HCT116 (cell line): Measurements from ENCODE around the gene IFITM1. TPM values are rescaled to one million over a fixed set of nuclear protein-coding genes. Genes with fewer than 3 reads are reported as not detected.
"Not testable (repeated sequence)": the region's sequence is repeated elsewhere in the genome, so short reads cannot be mapped to it uniquely, and the experiment has no call there.

Source experiments
- ATAC-seq: fragments of 200-7000 bp; cut with Tn5 transposase; 2 replicates; pipeline ENCODE4 v1.9.1; 2020; ENCODE audit warnings: mild to moderate bottlenecking, moderate library complexity
- BruUV-seq: library from RNA; stranded (reverse); fragments of 400-500 nt; replicated peaks from 2 replicates; lab custom pipeline; 2021; lab: Mats Ljungman, UMichigan
- CTCF ChIA-PET: fragments of 300-600 bp; sonication (Branson Sonifier 250); formaldehyde crosslinking; loops from one replicate; lab custom pipeline; 2021; ENCODE audit warnings: antibody characterized with exemption; lab: Charles Lee
- POLR2A ChIA-PET: fragments of 300-600, 350-600 bp; sonication (Branson Sonifier 250); formaldehyde crosslinking; loops from one replicate; lab custom pipeline; 2021; ENCODE audit warnings: antibody characterized with exemption; lab: Charles Lee
- RAD21 ChIA-PET, 2 experiments: fragments of 300-600 bp; sonication (Branson Sonifier 250); formaldehyde crosslinking; loops; one replicate each; lab custom pipeline; 2023; ENCODE audit warnings: low total read pairs in 2 of 2; ENCODE audit not compliant: uncharacterized antibody in 2 of 2, unreplicated experiment in 2 of 2, low non-redundant PET in 1 of 2; lab: Charles Lee
- DNase-seq: peaks from one replicate; pipeline ENCODE4 v3.0.0-alpha.2; 2010; ENCODE audit warnings: low read depth, low spot score
- H2AFZ ChIP-seq: fragments of 200-600 bp; shearing (Covaris generic), sonication (generic); 2 replicates; pipeline ENCODE4 v1.6.1; 2017; ENCODE audit warnings: low read depth, mixed run types, mixed read lengths, antibody characterized with exemption, low read length; ENCODE audit not compliant: poor library complexity, severe bottlenecking
- H3K27ac ChIP-seq: 2 replicates; pipeline ENCODE4 v1.5.1; 2012; ENCODE audit warnings: low read depth, low read length
- H3K27me3 ChIP-seq: fragments of 200-600 bp; sonication (generic); 2 replicates; pipeline ENCODE4 v1.6.1; 2016; ENCODE audit warnings: mixed run types, low read length, mixed read lengths; ENCODE audit not compliant: insufficient read depth
- H3K36me3 ChIP-seq, 2 experiments: fragments of 200-500 bp in 1 of 2; fragments of 200-600 bp in 1 of 2; sonication (Bioruptor generic) in 1 of 2; sonication (generic) in 1 of 2; 2 replicates each; pipeline versions ENCODE4 v1.5.1 to v1.6.1; 2014 to 2016; ENCODE audit warnings: low read length in 2 of 2, inconsistent platforms in 1 of 2, mixed read lengths in 1 of 2, mixed run types in 1 of 2; ENCODE audit not compliant: insufficient read depth in 2 of 2, control insufficient read depth in 1 of 2
- H3K4me1 ChIP-seq, 2 experiments: fragments of 200-600 bp in 1 of 2; sonication (generic) in 1 of 2; 2 replicates each; pipeline versions ENCODE4 v1.5.1 to v1.6.1; 2012 to 2017; ENCODE audit warnings: low read length in 2 of 2, inconsistent platforms in 1 of 2, mild to moderate bottlenecking in 1 of 2, mixed read lengths in 1 of 2, mixed run types in 1 of 2, moderate library complexity in 1 of 2; ENCODE audit not compliant: insufficient read depth in 2 of 2, control insufficient read depth in 1 of 2
- H3K4me2 ChIP-seq: fragments of 200-600 bp; sonication (generic); 2 replicates; pipeline ENCODE4 v1.6.1; 2017; ENCODE audit warnings: mixed run types, low read length, mixed read lengths
- H3K4me3 ChIP-seq, 2 experiments: fragments of 200-600 bp in 1 of 2; sonication (generic) in 1 of 2; replicated peaks in 1 of 2; 2 replicates each; pipeline ENCODE4 v1.5.1; 2011 to 2016; ENCODE audit warnings: low read length in 2 of 2, control low read depth in 1 of 2, low read depth in 1 of 2, mild to moderate bottlenecking in 1 of 2, mixed read lengths in 1 of 2, mixed run types in 1 of 2
- H3K79me2 ChIP-seq: fragments of 200-600 bp; sonication (generic); 2 replicates; pipeline ENCODE4 v1.6.1; 2017; ENCODE audit warnings: mild to moderate bottlenecking, mixed run types, low read length, moderate library complexity, mixed read lengths; ENCODE audit not compliant: insufficient read depth
- H3K9ac ChIP-seq: fragments of 200-600 bp; sonication (generic); 2 replicates; pipeline ENCODE4 v1.6.1; 2016; ENCODE audit warnings: low read length, mixed read lengths
- H3K9me2 ChIP-seq: fragments of 200-600 bp; sonication (generic), shearing (Covaris generic); 2 replicates; pipeline ENCODE4 v1.6.1; 2017; ENCODE audit warnings: mixed run types, mild to moderate bottlenecking, moderate library complexity; ENCODE audit not compliant: insufficient read depth
- H3K9me3 ChIP-seq, 2 experiments: fragments of 200-500 bp in 1 of 2; fragments of 200-600 bp in 1 of 2; sonication (Bioruptor generic) in 1 of 2; sonication (generic) in 1 of 2; 2 replicates each; pipeline ENCODE4 v1.6.1; 2014 to 2017; ENCODE audit warnings: low read length in 2 of 2, mixed read lengths in 2 of 2, inconsistent platforms in 1 of 2, low read depth in 1 of 2, mild to moderate bottlenecking in 1 of 2, mixed run types in 1 of 2, moderate library complexity in 1 of 2; ENCODE audit not compliant: control insufficient read depth in 1 of 2, insufficient read depth in 1 of 2
- H4K20me1 ChIP-seq: fragments of 200-600 bp; sonication (generic), shearing (Covaris generic); 2 replicates; pipeline ENCODE4 v1.6.1; 2017; ENCODE audit warnings: mixed run types, mild to moderate bottlenecking, moderate library complexity; ENCODE audit not compliant: insufficient read depth
- REST ChIP-seq: IDR thresholded peaks from 2 replicates; pipeline ENCODE4 v1.6.1; 2012; ENCODE audit warnings: low read depth
- intact Hi-C: fragments of 100-400 bp; cut with micrococcal nuclease; formaldehyde crosslinking; loops from 2 replicates; pipeline ENCODE4 v1.10.0; 2022
- total RNA-seq: library from RNA; stranded (reverse); gene quantifications from one replicate; pipeline ENCODE4 v1.2.1, GENCODE V29; 2021; ENCODE audit not compliant: unreplicated experiment

The IFITM1 gene
- total RNA-seq, 1 experiment from 2014 or later = 6.1 TPM

GRCh38 chr11:362642-363442 is 49.0 kb downstream of the IFITM1 start (continued):
- TF ChIP-seq REST = no peak

GRCh38 chr11:363443-363805 is 49.6 kb downstream of the IFITM1 start:
- DNase-seq, intact Hi-C loops, H2AFZ ChIP-seq, H3K4me3 ChIP-seq, H3K9me2 ChIP-seq, H3K4me2 ChIP-seq, H3K79me2 ChIP-seq, H3K27me3 ChIP-seq, H3K36me3 ChIP-seq, RAD21 ChIA-PET, ATAC-seq, H4K20me1 ChIP-seq, BruUV-seq, POLR2A ChIA-PET, H3K27ac ChIP-seq, H3K9ac ChIP-seq, H3K4me1 ChIP-seq, H3K9me3 ChIP-seq: not testable (repeated sequence)
- CTCF ChIA-PET = interaction anchor here (1.3 kb wide), 1 partner anchor 113 kb away, joined by 3 read pairs; no protein-coding TSS in a partner anchor
